ENCODE data around the gene MCCD1.
A peak's percentile ranks its signal among the peaks of the same experiment; 100 is the strongest.

Gene MCCD1

DNA sequence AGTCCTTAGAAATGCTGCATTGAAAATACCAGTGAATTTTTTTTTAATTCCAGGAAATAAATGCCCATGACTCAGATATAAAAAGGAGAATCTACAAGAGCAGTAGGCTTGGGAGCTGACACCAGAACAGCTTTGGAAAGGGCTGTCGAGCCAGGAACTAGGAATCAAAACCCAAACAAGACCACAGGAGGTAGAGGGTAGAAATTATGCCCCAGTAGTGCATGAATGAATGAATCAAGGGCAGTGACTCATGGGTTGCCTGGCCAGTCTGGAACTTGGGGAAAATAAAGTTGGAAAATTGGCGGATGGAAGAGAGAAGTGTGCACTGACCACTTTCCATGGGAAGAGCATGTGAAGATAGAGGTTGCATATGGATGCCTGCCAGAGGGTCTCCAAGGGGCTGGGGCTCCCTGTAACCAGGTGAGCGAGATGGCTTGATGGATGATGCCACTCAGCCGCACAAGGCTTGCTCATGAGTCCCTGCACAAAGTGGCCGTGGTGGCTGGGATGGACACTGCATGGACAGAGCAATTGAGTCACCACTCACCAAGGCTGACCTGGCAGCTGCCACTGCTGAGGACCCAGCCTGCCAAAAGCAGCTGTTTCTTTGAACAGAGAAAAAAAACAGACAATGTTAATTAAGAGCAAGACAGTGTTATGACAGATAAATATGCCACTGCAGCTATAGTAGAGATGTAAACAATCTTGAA is 15.2 kb upstream of the MCCD1 start:
- peak; percentile 72 for DNase-seq (ENCODE audit: low read depth)

DNA sequence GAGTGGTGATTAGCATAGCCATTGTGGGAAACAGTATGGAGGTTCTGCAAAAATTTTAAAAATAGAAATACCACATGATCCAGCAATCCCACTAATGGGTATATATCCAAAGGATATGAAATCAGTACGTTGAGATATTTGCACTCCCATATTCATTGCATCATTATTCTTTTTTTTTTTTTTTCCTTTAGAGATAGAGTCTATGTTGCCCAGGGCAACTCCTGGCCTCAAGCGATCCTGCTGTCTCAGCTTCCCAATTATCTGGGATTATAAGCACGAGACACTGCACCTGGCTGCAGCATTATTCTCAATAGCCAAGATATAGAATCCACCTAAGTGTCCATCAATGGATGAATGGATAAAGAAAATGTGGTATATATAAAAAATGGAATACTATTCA is 6.9 kb upstream of the MCCD1 start:
- no peak for DNase-seq (ENCODE audit: low read depth)

DNA sequence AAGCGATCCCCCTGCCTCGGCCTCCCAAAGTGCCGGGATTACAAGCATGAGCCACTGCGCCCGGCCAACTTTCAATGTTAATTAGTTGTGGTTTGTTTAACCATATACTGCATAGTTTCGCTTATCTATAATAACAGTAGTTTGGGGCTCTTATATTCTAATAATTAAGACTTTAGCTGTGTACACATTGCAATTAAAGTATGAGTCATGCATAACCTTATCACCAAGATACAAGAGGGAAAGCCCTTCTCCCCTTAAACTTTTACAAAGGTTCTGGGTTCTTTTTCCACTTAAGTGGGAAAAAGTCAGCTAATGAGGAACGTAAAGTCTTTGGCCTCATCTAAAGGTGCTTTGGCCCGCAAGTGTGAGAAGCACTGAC is 3.2 kb upstream of the MCCD1 start:
- peak; percentile 12 for DNase-seq (ENCODE audit: low read depth)

DNA sequence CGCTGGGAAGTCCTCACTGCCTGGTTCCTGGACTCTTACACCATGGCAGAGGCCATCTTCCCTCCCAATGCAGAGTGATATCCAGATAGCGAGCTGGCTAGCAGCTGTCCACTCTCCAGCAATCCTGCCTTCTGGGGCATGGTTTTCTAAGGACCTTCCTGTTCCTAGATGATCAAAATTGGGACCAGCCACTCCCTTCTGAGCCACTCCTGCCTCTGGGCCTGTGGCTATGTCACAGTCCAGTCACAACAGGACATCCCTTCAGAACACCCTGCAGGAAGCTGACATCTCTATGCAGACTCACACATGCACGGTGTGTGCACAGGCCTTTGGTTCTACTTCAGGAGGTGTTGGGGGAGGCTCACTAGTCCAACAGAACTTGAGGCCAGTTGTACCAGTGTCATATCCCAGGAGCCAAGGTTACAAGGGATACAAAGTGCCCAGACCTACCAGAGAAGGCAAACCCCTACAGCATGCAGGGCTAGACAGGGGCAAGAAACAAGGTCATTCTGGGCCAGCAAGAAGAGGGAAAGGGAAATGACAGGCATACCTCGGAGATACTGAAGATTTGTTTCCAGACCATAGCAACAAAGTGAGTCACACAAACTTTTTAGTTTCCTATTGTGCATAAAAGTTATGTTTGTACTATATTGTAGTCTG is 2.7 kb upstream of the MCCD1 start:
- DNase-seq (ENCODE audit: low read depth) = peak; percentile 80

DNA sequence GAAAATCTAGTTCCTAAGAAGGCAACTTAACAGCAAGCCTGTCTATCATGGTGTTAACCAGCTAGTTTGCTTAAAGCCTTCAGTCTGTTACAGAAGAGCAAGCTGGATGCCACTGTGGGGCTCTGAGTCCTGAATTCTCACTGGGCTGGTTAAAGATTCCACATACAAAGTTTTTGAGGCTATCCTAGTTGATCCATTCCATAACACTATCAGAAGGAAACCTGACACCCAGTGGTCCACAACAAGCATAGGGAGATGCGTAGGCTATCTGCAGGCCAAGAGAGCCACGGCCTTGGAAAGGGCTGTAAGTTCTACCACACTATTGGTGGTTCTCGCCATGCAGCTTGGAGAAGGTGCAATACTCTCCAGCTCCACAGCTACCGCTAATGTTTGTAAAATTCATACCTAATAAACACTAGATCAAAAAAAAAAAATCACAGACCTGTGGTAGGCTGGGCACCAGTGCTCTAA is 420 bp upstream of the MCCD1 start:
- DNase-seq (ENCODE audit: low read depth) = peak; percentile 20

DNA sequence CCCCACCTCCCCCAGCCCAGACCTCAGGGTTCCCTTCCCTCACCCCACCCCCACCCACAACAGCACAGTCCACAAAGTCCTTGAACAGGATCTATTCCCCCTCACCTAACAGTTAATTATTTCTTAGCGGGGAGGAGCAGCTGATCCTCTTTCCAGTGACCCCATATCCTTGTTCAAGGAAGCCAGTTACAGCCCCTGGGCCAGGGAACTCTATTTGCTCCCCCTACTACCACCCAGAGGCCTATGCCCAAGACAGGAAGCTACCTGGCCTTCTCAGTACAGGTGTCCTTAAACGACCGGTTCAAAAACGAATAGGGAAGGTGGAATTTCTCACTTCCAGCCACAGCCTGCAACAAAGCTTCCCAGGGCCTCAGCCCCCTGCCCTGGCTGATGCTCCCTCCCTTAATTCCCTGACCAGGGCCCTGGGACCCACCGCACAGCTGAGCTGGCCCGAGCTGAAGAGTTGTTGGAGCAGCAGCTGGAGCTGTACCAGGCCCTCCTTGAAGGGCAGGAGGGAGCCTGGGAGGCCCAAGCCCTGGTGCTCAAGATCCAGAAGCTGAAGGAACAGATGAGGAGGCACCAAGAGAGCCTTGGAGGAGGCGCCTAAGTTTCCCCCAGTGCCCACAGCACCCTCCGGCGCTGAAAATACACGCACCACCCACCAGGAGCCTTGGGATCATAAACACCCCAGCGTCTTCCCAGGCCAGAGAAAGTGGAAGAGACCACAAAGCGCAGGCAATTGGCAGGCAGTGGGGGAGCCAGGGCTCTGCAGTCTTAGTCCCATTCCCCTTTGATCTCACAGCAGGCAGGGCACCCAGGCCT is 778 bp downstream of the MCCD1 start:
- peak; percentile 13 for DNase-seq (ENCODE audit: low read depth)

DNA sequence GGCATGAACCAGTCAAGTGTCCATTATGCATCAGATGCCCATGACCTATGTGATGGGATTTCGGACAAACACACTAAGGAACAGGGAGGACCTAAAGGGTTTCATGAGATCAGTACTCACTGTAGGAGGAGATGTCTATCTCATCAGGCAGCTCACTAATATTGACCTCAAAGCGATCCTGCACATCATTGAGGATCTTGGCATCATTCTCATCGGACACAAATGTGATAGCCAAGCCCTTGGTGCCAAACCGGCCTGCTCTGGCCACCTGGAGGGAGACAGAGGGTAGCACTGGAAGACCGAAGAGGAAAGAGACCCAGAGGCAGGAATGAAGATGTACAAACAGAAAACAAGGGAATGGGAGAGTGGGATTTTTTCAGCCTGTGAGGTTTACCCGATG is 1.9 kb downstream of the MCCD1 start:
- no peak for DNase-seq (ENCODE audit: low read depth)

DNA sequence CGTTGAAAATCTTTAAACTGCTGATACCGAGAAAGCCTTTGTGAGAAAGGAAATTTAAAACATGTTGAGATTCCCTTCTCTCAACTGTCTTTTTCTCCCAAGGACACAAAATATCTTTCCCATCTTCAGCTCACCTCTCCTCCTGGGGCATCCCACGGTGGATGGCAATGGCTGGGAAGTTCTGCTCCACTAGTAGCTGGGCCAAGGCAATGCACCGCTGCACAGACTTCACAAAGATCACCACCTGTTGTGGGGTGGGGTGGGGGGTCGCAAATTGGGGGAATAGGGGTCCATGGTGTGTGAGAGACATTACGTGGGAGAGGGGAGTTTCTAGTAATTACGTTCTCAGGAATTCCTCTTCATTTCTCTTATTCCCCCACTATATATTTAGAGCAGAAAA is 2.4 kb downstream of the MCCD1 start:
- DNase-seq (ENCODE audit: low read depth) = no peak

DNA sequence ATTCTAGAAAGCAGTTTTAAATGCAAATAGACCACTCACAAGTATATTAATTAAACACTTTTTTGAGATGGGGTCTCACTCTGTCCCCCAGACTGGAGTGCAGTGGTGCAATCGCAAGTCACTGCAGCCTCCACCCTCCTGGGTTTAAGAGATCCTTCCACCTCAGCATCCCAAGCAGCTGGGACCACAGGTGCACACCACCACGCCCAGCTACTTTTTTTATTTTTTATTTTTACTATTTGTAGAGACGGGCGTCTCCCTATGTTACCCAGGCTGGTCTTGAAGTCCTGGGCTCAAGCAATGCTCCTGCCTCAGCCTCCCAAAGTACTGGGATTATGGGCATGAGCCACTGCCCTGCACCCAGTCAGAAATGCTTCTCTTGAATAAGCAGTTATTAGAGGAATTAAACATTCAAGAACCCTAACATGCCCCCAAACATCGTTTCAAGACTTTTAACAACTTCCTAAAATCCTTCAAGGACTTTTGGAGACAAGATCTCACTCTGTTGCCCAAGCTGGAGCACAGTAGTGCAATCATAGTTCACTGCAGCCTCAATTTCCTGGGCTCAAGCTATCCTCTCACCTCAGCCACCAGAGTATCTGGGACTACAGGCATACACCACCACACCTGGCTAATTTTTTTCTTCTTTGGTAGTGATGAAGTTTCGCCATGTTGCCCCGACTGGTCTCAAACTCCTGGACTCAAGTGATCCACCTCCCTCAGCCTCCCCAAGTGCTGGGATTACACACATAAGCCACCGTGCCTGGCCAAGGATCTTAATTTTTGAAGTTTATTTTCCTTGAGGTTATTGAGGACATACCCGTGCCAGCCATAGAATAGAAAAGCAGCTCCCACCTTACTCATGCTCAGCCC is 3.2 kb downstream of the MCCD1 start:
- DNase-seq (ENCODE audit: low read depth) = no peak

DNA sequence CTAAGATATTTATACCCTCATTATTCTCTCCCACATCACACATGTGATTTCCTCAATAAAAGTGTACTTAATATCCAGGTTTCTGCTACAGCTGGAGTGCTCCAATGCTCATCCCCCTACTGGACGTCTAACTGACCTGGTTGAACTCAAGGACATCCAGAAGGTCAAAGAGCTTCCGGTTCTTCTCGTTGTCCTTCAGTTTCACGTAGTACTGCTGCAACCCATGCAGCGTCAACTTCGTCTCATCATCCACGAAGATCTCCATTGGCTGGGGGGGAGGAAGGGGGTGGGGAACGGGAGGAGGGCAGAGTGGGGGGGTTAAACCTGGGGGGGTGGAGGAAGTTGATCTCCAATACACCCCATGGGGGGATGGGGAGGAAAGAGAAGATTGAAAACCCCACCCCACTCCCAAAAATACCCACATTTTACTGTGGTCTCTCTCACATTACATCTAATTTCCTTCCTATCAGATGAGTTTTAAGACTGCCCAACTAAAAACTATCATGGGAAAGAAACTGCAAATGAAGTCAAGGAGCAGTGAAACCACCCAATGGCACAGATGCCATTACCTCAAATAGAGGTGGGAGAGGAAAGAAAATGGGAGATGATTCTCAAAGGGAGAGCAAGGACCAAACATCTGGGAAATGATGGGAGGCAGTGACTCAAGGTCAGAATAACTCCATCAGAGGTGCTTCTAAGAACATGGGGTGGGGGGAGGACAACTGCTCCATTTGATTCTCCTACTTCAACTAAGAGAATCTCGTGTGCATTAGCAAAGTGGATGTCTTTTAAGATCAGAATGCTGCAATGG is 4.1 kb downstream of the MCCD1 start:
- DNase-seq (ENCODE audit: low read depth) = no peak

DNA sequence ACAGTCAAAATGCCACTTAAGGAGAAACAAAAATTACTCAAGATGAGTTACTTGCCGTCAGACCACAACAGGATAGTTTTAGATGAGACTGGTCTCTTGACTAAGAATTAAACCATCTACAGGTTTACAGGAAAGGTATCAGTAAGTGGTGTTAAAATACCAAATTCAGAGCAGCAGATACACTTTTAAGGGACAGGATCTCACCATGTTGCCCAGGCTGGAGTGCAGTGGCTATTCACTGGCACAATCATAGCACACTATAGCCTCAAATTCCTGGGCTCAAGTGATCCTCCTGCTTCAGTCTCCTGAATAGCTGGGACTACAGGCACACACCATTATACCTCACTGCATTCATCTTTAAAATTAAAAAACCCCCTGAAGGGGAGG is 4.7 kb downstream of the MCCD1 start:
- no peak for DNase-seq (ENCODE audit: low read depth)

DNA sequence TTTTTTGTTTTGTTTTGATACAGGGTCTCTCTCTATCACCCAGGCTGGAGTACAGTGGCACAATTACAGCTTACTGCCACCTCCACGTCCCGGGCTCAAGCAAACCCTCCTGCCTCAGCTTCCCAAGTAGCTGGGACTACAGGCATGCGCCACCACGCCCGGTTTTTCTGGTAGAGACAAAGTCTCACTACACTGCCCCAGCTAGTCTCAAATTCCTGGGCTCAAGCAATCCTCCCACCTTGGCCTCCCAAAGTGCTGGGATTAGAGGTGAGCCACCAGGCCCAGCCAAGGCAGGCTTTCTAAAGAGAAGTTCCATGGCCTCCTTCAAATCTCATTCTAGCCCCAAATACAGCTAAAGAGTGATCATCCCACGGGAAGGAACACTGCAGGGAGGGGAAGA is 5.2 kb downstream of the MCCD1 start:
- DNase-seq (ENCODE audit: low read depth) = no peak

DNA sequence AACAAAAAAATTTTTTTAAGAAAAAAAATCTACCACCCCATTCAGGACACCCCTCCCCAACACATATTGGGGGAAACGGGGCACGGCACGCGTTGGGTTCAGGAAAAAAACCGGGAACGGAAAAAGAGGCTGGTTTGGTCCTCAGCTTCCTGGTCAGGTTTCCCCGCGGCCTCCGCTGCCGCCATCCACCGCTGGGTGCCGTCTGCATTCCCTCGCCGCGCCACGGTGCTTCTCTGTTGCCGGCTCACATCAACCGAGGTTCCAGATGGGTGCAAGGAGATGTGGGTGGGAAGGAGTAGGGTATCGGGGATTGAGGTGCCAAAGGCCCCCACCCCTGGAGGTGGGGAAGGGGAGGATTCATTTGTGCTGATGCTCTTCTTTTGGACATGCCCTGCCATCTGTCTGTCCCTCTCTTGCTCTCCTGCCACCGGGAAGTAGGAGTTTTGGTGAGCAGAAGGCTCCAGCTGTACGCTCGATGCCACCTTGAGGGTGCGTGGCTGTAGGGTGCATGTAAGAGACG is 5.8 kb downstream of the MCCD1 start:
- DNase-seq (ENCODE audit: low read depth) = no peak

DNA sequence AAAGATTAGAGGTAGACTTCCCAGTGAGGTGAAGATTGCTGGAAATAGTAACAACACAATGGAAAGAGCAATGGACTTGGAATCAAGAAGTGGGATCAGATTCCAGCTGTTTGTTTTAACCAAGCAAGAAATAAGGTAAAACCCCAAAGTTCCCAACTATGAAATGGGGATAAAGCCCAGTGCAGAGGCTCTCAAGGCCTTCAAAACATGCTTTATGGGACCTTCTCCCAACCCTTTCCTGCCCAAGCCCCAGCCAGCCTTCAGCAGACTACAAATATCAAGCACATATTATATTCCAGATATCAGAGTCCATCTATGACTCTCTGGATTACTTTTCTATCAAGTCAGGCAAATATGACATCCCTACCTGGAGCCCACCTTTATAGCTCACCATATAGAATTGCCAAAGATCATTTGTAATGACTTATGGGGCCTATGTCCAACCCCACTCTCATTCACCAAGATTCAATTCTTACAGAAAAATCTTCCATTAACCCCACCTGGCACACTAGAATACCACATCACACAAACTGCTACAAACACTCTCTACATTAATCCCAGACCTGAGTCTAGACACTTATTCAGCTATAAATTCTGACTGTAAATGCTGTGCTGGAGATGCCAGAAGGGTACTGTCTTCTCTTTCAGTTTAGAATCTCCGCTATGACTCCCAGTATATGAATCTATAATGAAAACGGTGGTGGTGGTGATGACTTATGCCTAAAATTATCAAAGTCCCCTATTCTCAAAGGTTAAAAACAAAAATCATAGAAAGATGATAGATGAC is 7.0 kb downstream of the MCCD1 start:
- DNase-seq (ENCODE audit: low read depth) = no peak

DNA sequence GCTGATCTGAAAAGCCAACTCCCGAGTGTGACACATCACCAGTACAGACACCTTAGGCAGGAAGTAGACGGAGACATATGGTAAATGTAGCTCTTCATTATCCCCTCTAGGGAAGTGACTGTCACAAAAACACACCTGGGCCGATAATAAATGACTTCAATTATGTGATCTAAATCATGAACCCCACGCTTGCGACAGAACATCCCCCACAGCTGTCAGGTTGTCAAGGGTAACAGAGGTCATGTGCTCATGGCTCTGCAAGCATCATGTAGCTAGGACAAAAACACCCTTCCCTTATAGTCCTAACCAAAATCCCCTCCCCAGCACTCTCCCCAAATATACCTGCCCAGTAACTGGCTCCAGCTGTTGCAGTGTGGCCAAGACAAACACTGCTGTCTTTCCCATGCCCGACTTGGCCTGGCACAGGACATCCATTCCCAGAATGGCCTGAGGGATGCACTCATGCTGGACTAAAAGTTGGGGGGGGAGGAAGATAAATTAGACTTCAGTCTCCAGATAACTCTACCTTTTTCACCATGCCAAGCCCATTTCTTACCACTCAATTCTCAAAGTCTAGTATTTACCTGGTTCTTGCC is 10.1 kb downstream of the MCCD1 start:
- DNase-seq (ENCODE audit: low read depth) = no peak

DNA sequence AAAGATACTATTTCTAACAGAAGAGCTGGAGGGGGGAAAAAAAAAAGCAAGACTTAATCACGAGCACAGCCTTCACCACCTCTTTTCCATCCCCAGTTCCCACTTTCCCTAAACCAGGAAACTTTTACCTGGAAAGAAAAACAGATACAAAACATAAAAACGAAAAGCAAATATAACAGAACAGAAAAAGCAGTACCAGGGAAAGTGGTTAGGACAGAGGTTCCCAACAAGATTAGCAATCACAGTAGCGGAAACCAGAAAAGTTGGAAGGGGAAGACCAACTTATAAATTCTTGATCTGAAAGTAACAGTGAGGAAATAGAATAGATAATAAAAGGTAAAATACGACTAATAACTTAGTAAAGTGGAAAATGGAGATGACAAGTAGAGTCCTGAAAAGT is 11.9 kb downstream of the MCCD1 start:
- no peak for DNase-seq (ENCODE audit: low read depth)

DNA sequence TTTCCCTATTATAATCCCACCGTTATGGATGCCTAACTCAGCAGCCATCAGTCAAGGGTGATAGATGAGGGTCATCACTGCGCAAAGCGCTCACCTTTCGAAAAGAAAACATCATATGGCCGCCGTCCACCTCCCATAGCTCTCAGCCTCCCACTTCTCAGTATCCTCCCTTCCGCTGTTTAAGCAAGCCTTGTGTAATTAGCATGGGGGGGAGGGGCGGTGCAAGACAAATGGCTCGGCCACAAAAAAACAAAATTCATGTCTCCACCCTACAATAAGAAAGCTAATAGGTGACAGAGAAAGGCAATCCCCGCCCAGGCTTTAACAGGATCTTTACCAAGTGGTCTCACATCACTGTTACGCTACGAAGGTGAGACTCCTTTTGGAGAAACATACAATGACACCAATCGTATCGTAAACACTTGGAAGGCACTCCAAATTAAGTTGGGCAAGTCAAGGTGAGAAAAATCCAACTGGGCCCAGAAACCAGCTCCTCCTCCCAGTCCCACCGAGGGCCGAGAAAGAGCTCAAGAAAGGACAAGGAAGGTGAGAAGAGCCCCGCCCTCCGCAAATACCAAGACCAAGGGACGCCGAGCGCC is 12.4 kb downstream of the MCCD1 start:
- peak; percentile 65 for DNase-seq (ENCODE audit: low read depth)

DNA sequence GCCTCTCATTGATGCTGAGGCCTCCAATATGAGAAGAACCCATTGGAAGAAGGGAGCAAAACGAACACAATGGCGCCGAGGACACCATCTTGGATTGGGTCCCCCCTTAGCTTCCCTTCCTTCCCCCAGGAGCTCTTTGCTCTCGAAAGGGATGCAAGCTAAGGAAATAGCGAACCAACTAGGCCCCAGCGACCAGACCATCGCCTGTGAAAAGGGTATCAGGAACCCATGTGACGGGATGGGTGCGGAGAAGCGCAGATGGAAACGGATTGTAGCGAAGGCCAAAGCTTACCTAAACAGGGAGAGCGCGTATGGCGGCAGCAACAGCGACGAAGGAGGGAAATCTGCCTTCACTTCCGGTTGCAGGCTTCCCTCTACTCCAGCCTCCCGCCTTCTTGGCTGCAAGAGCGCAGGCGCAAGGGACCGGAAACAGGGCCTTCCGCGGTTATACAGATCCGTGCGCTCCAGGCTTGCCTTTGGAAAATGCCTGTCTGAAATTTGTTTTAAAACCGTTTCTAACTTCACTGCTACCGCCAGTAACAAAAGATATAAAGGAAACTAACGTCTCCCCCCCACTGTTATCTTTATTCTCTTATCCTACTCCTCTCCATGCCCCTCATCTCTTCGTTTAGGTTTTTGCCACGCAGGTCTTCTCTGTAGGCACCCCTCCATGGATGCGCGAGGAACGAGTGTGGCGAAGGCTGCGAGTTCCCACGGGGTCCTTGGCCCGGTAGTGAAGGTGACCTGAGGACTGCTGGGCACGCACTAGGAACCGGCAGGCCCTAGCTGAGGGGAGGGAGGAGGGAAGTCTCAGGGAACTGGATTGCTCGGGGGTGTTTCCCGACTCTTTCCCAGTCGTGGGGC is 13.1 kb downstream of the MCCD1 start, which contains the start of gene DDX39B:
TSS of gene DDX39B (minus strand) at position 346 of the 864 bp plus-strand sequence. CDS start 1,471 bp downstream, outside the sequence.
- peak; percentile 98 for DNase-seq (ENCODE audit: low read depth)
